ENCODE results near the gene SH3GL3. TPM values are rescaled to one million over a fixed set of nuclear protein-coding genes. Genes with fewer than 3 reads are reported as not detected.

Gene SH3GL3
- total RNA-seq, 1 experiment from 2014 or later = not detected

DNA sequence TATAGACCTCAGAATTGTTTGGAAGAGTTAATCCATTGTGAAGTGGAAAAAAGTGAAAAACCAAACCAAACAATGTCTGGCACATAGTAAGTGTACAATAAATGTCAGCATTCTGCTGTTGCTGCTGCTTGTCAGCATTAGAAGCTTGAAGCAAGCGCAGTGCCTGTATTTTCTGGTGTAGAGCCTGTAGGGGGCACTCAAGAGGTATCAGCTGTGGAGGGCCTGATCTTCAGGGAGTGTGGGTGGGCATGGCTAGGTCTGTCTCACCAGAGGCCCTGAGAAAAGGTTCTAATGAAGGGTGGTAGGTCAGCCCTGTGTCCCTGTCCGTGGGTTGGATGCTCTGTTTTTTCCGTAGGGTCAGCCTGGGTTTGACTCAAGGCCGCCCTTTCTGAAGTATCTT lies 210.4 kb downstream of the SH3GL3 start:
- no peaks in the 10 kb centered on the region for H3K9me3 ChIP-seq (replicated peaks)
- peaks cover 2% of the 10 kb centered on the region; the same call in 1 of the 2 replicates for H3K4me1 ChIP-seq
- H3K36me3 ChIP-seq = no peaks in the 10 kb centered on the region
- no peak overlapping the region for H3K4me3 ChIP-seq
- DNase-seq = peak; percentile 16 to 39
- H3K27me3 ChIP-seq = no peaks in the 10 kb centered on the region
- H3K27ac ChIP-seq = no peak overlapping the region

GRCh38 chr15:83658430-83659416 lies 211.6 kb downstream of the SH3GL3 start:
- peak; percentile 25 to 43 for DNase-seq
- H3K4me1 ChIP-seq = peaks cover 2% of the 10 kb centered on the region; the same call in 1 of the 2 replicates
- no peaks in the 10 kb centered on the region for H3K9me3 ChIP-seq (replicated peaks)
- no peak overlapping the region for H3K4me3 ChIP-seq
- H3K27me3 ChIP-seq = no peaks in the 10 kb centered on the region
- no peaks in the 10 kb centered on the region for H3K36me3 ChIP-seq
- H3K27ac ChIP-seq = no peak overlapping the region

DNA sequence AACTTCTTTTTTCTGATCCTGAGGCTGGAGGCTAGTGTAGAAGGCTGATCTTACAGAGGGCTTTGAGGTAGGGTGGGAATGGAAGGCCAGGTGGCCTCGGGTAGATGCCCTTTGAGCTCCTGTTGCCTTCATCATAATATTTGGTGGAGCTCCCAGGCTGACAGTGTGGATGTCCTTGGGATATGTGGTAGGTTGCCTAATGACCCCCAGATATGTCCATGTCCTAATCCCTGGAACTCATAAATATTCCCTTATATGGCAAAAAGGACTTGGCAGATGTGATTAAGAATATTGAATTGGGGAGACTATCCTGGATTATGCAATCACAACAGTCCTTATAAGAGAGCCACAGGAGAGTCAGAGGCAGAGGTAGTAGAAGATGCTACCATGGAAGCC lies 212.3 kb downstream of the SH3GL3 start:
- Histone ChIP-seq H3K27ac (no peak overlapping the region), H3K4me1 (peaks cover 2% of the 10 kb centered on the region; the same call in 1 of the 2 replicates)
- no peak for DNase-seq

DNA sequence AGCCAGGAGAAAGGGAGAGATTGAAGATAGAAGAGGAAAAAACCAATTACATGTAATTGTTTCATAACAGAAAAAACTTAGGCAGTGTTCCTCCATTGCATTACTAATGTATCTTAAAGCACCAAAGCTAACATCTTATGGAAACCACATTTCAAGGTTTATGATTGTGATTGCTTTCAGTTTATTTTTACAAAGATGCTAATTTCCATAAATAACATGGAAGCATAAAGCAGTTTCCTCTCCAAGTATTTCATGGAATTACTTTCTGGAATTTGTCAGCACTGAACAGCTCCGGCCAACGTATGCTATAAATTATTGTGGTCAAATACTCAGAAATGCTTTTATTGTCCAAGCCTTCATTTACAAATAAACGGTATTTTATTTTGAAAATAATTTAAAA lies 218.3 kb downstream of the SH3GL3 start:
- H3K36me3 ChIP-seq = no peaks in the 10 kb centered on the region
- H3K4me3 ChIP-seq = no peak overlapping the region
- no peaks in the 10 kb centered on the region for H3K4me1 ChIP-seq
- DNase-seq = no peak
- H3K27me3 ChIP-seq = no peaks in the 10 kb centered on the region
- H3K27ac ChIP-seq = no peak overlapping the region
- H3K9me3 ChIP-seq (replicated peaks) = no peaks in the 10 kb centered on the region

More for the DNA sequence above, 212.3 kb downstream of the SH3GL3 start:
- no peaks in the 10 kb centered on the region for H3K9me3 ChIP-seq (replicated peaks)
- no peaks in the 10 kb centered on the region for H3K36me3 ChIP-seq
- H3K27me3 ChIP-seq = no peaks in the 10 kb centered on the region
- H3K4me3 ChIP-seq = no peak overlapping the region

Other genes with a start within 250 kb of the SH3GL3 start
- gene HDGFL3, start 239.5 kb upstream of the SH3GL3 start, total RNA-seq (2014; rRNA removed; shearing (Covaris generic)) = 71.6 and 75.2 TPM in 2 replicates
- gene BNC1, start 162.7 kb upstream of the SH3GL3 start, total RNA-seq (2014; rRNA removed; shearing (Covaris generic)) = not detected in 2 replicates
- 0.05 and 0.22 TPM in 2 replicates for gene ADAMTSL3, start 206.8 kb downstream of the SH3GL3 start, total RNA-seq (2014; rRNA removed; shearing (Covaris generic))

Data from SJCRH30 (cell line).